Measurements from ENCODE around the gene FEZ2. TPM values are rescaled to one million over a fixed set of nuclear protein-coding genes. Genes with fewer than 3 reads are reported as not detected.

FEZ2 gene
- total RNA-seq, 1 donor from 2014 or later: 38.3 TPM

GRCh38 chr2:36511858-36512603 lies 85.9 kb downstream of the FEZ2 start:
- ATAC-seq (ENCODE audit: poor library complexity): no peak
- DNase-seq: no peak
- intact Hi-C loops (cut with DNase I): no loop called here

GRCh38 chr2:36509075-36509474 lies 88.9 kb downstream of the FEZ2 start:
- no peak for DNase-seq
- ATAC-seq (ENCODE audit: poor library complexity): no peak
- intact Hi-C loops (cut with DNase I): loop anchor here (5.0 kb wide), 1 partner anchor 157 kb away; no protein-coding TSS in a partner anchor

GRCh38 chr2:36507408-36507812 lies 90.6 kb downstream of the FEZ2 start:
- DNase-seq: no peak
- peak; percentile 89 for ATAC-seq (ENCODE audit: poor library complexity)
- intact Hi-C loops (cut with DNase I): loop anchor here (5.0 kb wide), 1 partner anchor 155 kb away; no protein-coding TSS in a partner anchor

Other genes with a start within 250 kb of the FEZ2 start
- gene CRIM1, start 242.4 kb downstream of the FEZ2 start, total RNA-seq: 17.2 TPM
- 19.4 TPM for gene VIT, start 98.5 kb upstream of the FEZ2 start, total RNA-seq

All from Right ventricle myocardium superior (tissue), 1 donor.